Activated naive CD8-positive, alpha-beta T cell (primary cell): ENCODE measurements around the gene GAD1.

Experiments
- H3K27ac Mint-ChIP-seq: one replicate; pipeline ENCODE4 v1.8.0; 2021; ENCODE audit warnings: mixed read lengths
- H3K27me3 Mint-ChIP-seq: one replicate; pipeline ENCODE4 v1.8.0; 2021; ENCODE audit warnings: mixed read lengths
- H3K36me3 Mint-ChIP-seq: one replicate; pipeline ENCODE4 v1.8.0; 2021; ENCODE audit warnings: mixed read lengths
- H3K4me1 Mint-ChIP-seq: one replicate; pipeline ENCODE4 v1.8.0; 2021; ENCODE audit warnings: low read depth, mixed read lengths
- H3K4me3 Mint-ChIP-seq: one replicate; pipeline ENCODE4 v1.8.0; 2021; ENCODE audit warnings: mild to moderate bottlenecking, mixed read lengths
- H3K9me3 Mint-ChIP-seq: one replicate; pipeline ENCODE4 v1.8.0; 2021; ENCODE audit warnings: low read depth, mixed read lengths

GAD1 gene

DNA sequence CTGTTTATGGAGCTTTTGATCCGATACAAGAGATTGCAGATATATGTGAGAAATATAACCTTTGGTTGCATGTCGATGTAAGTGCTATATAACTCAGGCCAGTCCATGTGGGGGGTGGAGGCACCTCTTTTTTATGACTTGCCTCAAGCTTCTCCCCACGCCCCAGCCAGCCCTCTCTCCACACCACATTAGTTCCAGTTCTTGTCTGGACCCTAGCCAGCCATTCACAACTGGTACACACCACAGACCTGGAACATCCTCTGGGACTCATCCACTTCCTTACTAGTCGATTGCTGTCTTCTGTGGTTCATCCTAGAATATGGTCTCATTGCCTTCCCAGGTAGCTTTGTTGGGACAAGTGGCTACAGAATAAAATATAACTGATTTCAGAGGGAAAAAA is 31.0 kb downstream of the GAD1 start:
- H3K9me3 Mint-ChIP-seq, result peaks cover 3% of the 10 kb centered on the region
- peaks cover 5% of the 10 kb centered on the region for H3K36me3 Mint-ChIP-seq
- no peak overlapping the region for H3K4me3 Mint-ChIP-seq
- peaks cover 20% of the 10 kb centered on the region for H3K4me1 Mint-ChIP-seq
- H3K27me3 Mint-ChIP-seq, result peaks cover 5% of the 10 kb centered on the region
- no peak overlapping the region for H3K27ac Mint-ChIP-seq

DNA sequence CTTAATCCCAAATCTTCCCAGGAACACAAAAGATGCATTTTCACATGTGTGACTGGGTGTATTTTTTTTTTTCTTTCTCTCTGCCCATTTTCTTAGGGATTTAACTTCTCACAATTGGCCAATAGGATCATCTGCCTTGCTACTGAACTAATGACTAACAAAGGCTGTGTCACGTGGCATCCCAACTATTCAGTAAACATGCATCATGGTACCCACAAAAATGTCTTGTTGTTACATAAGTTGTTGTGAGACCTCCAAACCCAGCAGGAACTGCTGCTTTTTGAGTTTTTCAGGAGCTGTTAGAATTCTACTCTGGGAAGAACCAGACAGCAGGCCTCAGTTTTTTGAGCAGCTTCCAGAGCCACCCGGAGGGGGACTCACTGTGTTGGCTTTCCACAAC is 31.9 kb downstream of the GAD1 start:
- Mint-ChIP-seq H3K27me3 (peaks cover 5% of the 10 kb centered on the region), H3K4me1 (peaks cover 12% of the 10 kb centered on the region), H3K9me3 (peaks cover 3% of the 10 kb centered on the region), H3K27ac (no peak overlapping the region), H3K36me3 (peaks cover 5% of the 10 kb centered on the region), H3K4me3 (no peak overlapping the region)

DNA sequence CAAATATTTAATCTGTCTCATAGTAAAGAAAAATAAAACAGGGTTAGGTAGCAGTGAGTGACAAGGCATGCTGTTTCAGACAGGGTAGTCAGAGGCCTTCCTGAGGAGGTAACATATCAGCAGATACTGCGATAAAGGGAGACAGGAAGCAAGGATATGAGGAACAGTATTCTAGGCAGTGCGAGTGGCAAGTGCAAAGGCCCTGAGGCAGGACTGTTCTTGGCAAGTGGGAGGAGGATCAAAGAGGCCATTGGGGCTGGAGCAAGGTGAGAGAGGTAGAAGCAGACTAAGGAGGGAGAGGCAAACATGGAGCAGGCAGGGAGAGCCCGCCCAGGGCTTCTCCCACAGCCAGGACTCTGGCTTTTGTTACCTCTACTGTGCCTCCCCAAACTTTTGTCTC is 33.6 kb downstream of the GAD1 start:
- Mint-ChIP-seq H3K4me1 (no peaks in the 10 kb centered on the region), H3K9me3 (peaks cover 3% of the 10 kb centered on the region), H3K27me3 (peaks cover 5% of the 10 kb centered on the region), H3K27ac (no peak overlapping the region), H3K4me3 (no peak overlapping the region), H3K36me3 (peaks cover 5% of the 10 kb centered on the region)

DNA sequence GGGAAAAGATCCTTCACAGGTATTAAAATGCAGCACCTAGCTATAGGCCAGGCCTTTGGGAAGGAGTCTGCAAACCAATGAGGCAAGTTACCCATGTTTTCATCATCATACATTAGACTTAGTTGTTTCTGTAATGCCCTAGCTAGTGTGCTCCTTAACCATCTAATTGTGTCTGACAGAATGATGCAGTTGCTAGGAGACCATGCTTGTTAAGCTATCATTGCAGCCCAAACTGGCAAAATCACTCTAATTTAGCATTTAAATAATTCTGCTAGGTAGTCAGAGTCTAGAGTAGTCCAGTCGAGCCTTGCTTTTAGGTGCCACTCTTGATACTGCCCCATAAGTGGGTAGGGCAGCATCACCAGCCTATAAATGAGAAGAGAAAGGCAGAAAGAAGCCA is 34.9 kb downstream of the GAD1 start:
- Mint-ChIP-seq H3K27ac (no peak overlapping the region), H3K9me3 (peaks cover 3% of the 10 kb centered on the region), H3K36me3 (peaks cover 5% of the 10 kb centered on the region), H3K4me3 (no peak overlapping the region), H3K27me3 (peaks cover 2% of the 10 kb centered on the region), H3K4me1 (no peaks in the 10 kb centered on the region)

DNA sequence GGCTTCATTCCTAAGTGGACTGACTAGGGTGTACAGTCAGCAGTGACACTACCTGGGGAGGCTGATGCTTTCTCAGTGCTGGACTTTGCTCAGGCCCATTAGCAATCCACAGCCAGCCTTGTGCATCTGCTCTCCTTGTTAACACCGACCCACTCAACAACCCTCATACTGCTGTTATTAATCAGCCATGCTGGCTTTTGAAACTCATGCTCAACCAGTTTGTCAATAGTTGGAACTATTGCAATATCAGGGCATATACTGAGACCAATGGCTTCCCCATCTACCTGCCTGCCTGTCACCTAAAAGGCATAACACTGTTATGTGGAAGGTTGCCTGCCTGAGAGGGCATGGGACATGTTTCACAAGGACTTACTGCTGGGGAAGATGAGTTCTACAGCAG is 39.4 kb downstream of the GAD1 start:
- Mint-ChIP-seq H3K9me3 (no peaks in the 10 kb centered on the region), H3K4me3 (no peak overlapping the region), H3K27me3 (no peaks in the 10 kb centered on the region), H3K27ac (no peak overlapping the region), H3K4me1 (no peaks in the 10 kb centered on the region), H3K36me3 (no peaks in the 10 kb centered on the region)

DNA sequence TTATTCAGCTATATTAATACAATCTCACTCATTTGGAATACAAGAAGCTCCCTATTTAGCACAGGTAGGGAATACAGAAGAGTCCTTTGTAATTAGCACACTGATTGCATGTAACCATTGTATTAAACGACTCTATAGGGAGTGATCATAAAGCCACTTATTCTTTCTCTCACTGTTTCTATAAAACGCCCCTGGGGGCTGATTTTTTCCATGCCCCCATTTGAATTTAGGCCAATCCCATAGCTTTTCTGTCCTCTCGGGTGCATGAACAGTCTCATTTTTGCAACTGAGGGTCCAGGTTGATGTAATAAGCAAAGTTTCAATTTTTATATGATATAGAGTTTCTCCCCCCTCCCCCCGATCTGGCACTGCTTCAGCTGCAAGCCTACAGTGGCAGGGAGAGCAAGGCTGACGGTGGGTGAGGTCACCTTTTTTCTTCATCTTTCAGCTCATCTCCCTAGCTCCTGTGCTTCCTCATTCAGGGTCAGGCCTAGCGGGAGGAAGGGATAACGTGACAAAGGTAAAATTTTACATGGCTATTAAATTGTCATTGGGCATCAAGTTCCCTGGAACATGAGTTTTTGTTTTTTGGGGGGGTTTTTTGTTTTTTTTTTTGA is 45.7 kb downstream of the GAD1 start:
- Mint-ChIP-seq H3K9me3 (no peaks in the 10 kb centered on the region), H3K27me3 (no peaks in the 10 kb centered on the region), H3K27ac (no peak overlapping the region), H3K4me3 (no peak overlapping the region), H3K4me1 (no peaks in the 10 kb centered on the region), H3K36me3 (peaks cover 2% of the 10 kb centered on the region)

DNA sequence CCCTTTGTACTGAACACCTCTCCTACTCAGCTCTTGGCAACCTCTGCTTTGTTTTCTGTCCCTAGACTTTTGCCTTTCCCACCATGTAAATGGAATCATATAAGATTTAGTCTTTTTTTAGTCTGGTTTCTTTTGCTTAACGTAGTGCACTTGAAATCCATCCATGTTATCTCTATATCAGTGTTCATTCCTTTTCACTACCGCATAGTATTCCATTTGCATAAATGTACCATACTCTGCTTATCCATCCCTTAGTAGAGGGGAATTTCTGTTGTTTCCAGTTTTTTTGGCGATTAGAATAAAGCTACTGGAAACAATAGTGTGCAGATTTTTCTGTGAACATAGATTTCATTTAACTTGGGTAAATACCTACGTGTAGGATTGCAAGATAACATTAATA is 46.4 kb downstream of the GAD1 start:
- H3K4me1 Mint-ChIP-seq, result no peaks in the 10 kb centered on the region
- no peak overlapping the region for H3K4me3 Mint-ChIP-seq
- H3K27me3 Mint-ChIP-seq, result no peaks in the 10 kb centered on the region
- H3K36me3 Mint-ChIP-seq, result peaks cover 2% of the 10 kb centered on the region
- H3K27ac Mint-ChIP-seq, result no peak overlapping the region
- no peaks in the 10 kb centered on the region for H3K9me3 Mint-ChIP-seq

DNA sequence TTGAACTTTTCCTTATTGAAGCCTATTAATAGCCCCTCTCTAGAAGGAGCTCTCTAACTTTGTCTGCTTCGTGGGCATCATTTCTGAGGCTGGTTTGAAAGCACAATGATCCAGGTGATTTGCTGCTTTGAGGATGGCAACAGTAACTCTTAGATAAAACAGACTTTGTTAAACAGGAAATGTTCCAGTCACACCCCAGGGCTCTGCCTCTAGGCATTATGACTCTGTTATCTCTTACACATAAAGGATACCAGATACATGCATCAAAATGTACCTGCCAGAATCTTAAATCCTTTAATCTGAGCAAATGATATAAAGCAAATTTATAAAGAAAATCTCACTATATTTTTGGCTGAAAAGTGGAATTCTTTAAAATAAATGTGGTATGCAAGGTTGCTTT is 52.3 kb downstream of the GAD1 start:
- Mint-ChIP-seq H3K9me3 (no peaks in the 10 kb centered on the region), H3K27ac (no peak overlapping the region), H3K27me3 (peaks cover 3% of the 10 kb centered on the region), H3K36me3 (no peaks in the 10 kb centered on the region), H3K4me1 (peaks cover 9% of the 10 kb centered on the region), H3K4me3 (no peak overlapping the region)

DNA sequence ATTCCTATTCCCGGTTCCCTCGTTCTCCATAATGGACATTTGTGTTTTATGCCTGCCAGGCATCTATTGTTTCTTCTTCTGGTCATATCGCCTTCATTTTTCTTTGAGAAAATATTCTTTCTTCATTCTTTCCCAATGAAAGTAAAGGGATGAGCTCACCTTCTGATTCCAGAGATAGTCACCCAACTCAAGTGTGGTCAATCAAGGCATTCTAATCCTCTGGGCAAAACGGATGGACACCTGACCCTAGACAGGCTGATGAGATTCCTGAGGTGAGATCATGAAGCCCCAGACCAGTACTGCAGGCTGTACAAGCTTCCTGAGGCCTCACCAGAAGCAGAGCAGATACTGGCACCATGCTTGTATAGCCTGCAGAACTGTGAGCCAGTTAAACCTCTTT is 52.8 kb downstream of the GAD1 start:
- peaks cover 3% of the 10 kb centered on the region for H3K27me3 Mint-ChIP-seq
- H3K36me3 Mint-ChIP-seq, result no peaks in the 10 kb centered on the region
- no peaks in the 10 kb centered on the region for H3K9me3 Mint-ChIP-seq
- H3K4me3 Mint-ChIP-seq, result no peak overlapping the region
- peaks cover 9% of the 10 kb centered on the region for H3K4me1 Mint-ChIP-seq
- H3K27ac Mint-ChIP-seq, result no peak overlapping the region

DNA sequence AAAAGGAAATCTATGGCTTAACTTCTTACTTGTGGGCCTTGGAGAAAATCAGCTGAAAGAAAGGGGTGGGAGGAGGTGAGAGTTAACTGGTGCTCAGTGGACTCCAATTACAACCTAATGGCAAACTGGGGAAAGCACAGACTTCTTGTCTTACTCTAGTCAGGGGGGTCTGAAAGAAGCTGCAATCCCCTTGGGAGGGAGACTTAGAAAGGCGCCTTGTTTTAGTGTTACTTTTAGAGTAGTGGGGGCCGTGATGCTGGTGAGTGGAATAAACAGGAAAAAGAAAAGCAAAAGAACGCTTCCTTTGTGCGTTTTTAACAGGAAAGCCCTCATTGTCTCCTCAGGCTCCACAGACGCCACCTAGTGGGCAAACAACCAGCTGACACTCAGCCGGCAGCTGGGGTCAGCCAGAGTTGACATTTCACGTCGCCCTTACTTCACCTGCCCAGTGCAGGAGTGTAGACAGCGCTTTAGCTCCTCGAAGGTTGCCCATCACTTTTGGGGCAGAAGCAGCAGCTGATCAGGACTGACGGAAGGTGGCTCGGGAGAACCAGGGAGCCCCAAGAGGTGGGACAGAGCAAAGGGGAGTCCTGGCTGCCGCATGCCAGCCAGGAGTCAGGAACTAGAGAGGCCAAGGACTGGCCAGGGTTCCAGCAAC is 56.5 kb downstream of the GAD1 start:
- Mint-ChIP-seq H3K9me3 (no peaks in the 10 kb centered on the region), H3K27ac (peak overlapping the region; percentile 3)

DNA sequence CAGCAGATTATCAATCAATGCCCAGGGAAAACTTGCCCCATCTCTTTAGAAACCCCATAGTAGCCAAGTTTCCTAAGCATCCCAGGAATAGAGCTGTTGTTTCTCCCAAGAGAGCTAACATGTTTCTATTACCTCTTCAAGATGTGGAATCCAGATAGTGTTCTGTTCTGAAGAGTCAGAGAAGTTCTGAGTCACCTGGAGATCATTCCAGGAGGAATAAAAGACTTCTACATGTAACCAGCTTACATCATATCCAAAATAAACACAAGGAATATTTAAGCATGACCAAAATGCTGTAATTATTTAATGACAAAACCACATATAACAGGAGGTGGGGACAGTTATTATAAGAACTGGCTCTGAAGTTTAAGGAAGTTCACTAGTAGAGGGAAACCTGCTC is 61.4 kb downstream of the GAD1 start:
- no peaks in the 10 kb centered on the region for H3K9me3 Mint-ChIP-seq
- no peaks in the 10 kb centered on the region for H3K36me3 Mint-ChIP-seq
- H3K4me1 Mint-ChIP-seq, result peaks cover 12% of the 10 kb centered on the region
- H3K4me3 Mint-ChIP-seq, result peak overlapping the region; percentile 61
- H3K27ac Mint-ChIP-seq, result no peak overlapping the region
- peaks cover 3% of the 10 kb centered on the region for H3K27me3 Mint-ChIP-seq

More for the DNA sequence above, 56.5 kb downstream of the GAD1 start:
- H3K4me3 Mint-ChIP-seq, result peak overlapping the region; percentile 73
- no peaks in the 10 kb centered on the region for H3K36me3 Mint-ChIP-seq
- H3K27me3 Mint-ChIP-seq, result peaks cover 3% of the 10 kb centered on the region
- H3K4me1 Mint-ChIP-seq, result peaks cover 11% of the 10 kb centered on the region

DNA sequence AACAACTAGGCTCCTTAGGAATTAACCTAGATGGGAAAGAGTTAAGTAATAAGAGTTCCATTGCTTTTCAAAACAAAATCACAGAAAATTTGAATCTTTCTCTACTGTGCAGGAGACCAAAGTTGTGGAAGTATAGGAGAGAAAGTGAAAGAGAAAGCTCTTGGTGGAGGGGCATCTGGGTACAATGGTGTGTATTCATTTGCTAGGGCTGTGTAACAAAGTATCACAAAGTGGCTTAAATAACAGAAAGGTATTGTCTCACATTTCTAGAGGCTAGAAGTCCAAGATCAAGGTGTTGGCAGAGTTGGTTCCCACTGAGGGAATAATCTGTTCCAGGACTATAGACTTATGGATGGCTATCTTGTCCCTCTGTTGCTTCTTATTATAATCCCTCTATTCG is 61.8 kb downstream of the GAD1 start:
- Mint-ChIP-seq H3K36me3 (no peaks in the 10 kb centered on the region), H3K9me3 (no peaks in the 10 kb centered on the region), H3K4me3 (peak overlapping the region; percentile 61), H3K4me1 (peaks cover 7% of the 10 kb centered on the region), H3K27me3 (peaks cover 2% of the 10 kb centered on the region), H3K27ac (no peak overlapping the region)

DNA sequence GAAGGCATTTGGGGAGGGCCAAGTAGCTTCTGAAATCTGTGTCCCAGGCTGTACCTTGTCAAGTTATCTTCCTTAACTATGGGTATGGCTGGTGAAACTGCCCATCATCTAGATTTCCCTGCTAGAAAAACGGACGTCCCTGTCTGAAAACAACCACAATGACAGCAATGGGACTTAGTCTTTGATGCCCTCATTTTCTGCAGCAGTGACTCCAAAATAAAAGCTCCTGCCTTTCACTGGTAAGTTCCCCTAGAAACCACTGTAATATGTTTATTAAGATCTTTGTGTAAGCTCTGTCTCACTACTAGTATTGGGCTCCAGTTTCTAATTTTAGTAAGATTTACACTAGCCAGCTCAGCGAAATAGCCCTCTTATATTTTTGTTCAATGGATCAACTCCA is 65.2 kb downstream of the GAD1 start:
- H3K27me3 Mint-ChIP-seq, result peaks cover 5% of the 10 kb centered on the region
- no peaks in the 10 kb centered on the region for H3K36me3 Mint-ChIP-seq
- no peak overlapping the region for H3K4me3 Mint-ChIP-seq
- H3K9me3 Mint-ChIP-seq, result no peaks in the 10 kb centered on the region
- no peak overlapping the region for H3K27ac Mint-ChIP-seq
- H3K4me1 Mint-ChIP-seq, result peaks cover 7% of the 10 kb centered on the region

DNA sequence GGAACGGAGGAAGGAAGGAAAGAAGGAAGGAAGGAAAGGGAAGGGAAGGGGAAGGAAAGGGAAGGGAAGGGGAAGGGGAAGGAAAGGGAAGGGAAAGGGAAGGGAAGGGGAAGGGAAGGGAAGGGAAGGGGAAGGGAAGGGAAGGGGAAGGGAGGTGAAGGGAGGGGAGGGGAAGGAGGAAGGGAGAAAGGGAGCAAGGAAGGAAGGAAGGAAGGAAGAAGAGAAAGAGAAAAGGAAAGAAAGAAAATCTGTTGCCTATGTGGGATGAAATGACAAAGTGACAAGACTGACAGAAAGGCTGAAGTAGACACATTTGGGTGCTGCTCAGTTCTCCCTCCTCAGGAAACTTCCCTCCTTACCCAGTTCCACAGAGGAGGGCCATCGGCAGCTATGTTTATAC is 66.1 kb downstream of the GAD1 start:
- Mint-ChIP-seq H3K4me3 (no peak overlapping the region), H3K4me1 (peaks cover 7% of the 10 kb centered on the region), H3K36me3 (no peaks in the 10 kb centered on the region), H3K27me3 (peaks cover 5% of the 10 kb centered on the region), H3K9me3 (no peaks in the 10 kb centered on the region), H3K27ac (no peak overlapping the region)

DNA sequence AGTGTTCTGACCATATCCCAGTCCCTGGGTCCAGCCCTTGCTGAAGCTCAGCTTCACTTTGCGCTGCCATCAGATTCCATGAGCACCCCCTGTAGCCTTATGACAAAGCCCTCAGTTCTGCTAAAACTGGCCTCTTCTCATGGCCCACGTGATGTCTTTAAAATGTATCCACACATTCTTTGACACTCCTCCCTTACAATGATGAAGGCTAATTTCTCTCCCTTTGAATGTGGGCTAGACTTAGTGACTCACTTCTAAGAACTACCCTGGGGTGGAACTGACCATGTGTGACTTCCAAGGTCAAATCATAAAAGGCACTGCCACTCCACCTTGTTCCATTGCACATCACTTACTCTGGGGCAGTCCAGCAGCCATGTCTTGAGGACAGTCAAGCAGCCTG is 67.0 kb downstream of the GAD1 start:
- H3K36me3 Mint-ChIP-seq, result no peaks in the 10 kb centered on the region
- H3K9me3 Mint-ChIP-seq, result no peaks in the 10 kb centered on the region
- peaks cover under 1% of the 10 kb centered on the region for H3K4me1 Mint-ChIP-seq
- no peak overlapping the region for H3K27ac Mint-ChIP-seq
- no peak overlapping the region for H3K4me3 Mint-ChIP-seq
- H3K27me3 Mint-ChIP-seq, result peaks cover 7% of the 10 kb centered on the region
